SU-DHL-6 (cell line): ENCODE data around the gene EXOC3L1.
A peak's percentile ranks its signal among the peaks of the same experiment; 100 is the strongest.

Experiments
- H2AFZ ChIP-seq: fragments of 200-600 bp; sonication (generic); 2 replicates; pipeline ENCODE4 v1.6.1; 2014; ENCODE audit warnings: low read depth, mild to moderate bottlenecking, moderate library complexity, mixed read lengths, antibody characterized with exemption, low read length; ENCODE audit not compliant: severe bottlenecking
- H3F3A ChIP-seq: fragments of 200-600 bp; shearing (Covaris generic); 2 replicates; pipeline ENCODE4 v1.6.0; 2016; ENCODE audit warnings: antibody characterized with exemption, mild to moderate bottlenecking; ENCODE audit not compliant: insufficient read depth
- H3K27ac ChIP-seq: fragments of 200-600 bp; sonication (generic); 2 replicates; pipeline ENCODE4 v1.5.1; 2016; ENCODE audit warnings: low read depth, mild to moderate bottlenecking, low read length, moderate library complexity, mixed read lengths
- H3K27me3 ChIP-seq: fragments of 200-600 bp; sonication (generic), shearing (Covaris generic); 2 replicates; pipeline ENCODE4 v1.6.0; 2014; ENCODE audit warnings: mild to moderate bottlenecking, low read length
- H3K36me3 ChIP-seq: fragments of 200-600 bp; sonication (generic); 2 replicates; pipeline ENCODE4 v1.6.1; 2014; ENCODE audit warnings: mild to moderate bottlenecking, low read length, mixed read lengths
- H3K4me2 ChIP-seq: fragments of 300-600, 200-600 bp; shearing (Covaris generic), sonication (generic); 2 replicates; pipeline ENCODE4 v1.6.0; 2014; ENCODE audit warnings: low read length, low read depth, mild to moderate bottlenecking; ENCODE audit not compliant: poor library complexity, severe bottlenecking
- H3K4me3 ChIP-seq: fragments of 200-600 bp; sonication (generic); 2 replicates; pipeline ENCODE4 v1.5.1; 2014; ENCODE audit warnings: antibody characterized with exemption, low read length, mild to moderate bottlenecking, mixed read lengths; ENCODE audit not compliant: insufficient read depth, poor library complexity, severe bottlenecking
- H3K79me2 ChIP-seq: fragments of 200-600 bp; sonication (generic); 2 replicates; pipeline ENCODE4 v1.6.1; 2014; ENCODE audit warnings: mild to moderate bottlenecking, low read length, moderate library complexity; ENCODE audit not compliant: insufficient read depth
- H3K9ac ChIP-seq: fragments of 200-600 bp; sonication (generic); 2 replicates; pipeline ENCODE4 v1.7.0; 2014; ENCODE audit warnings: mild to moderate bottlenecking, low read length
- H3K9me2 ChIP-seq: fragments of 200-600 bp; sonication (generic); replicated peaks from 2 replicates; pipeline ENCODE4 v1.6.1; 2014; ENCODE audit warnings: low read length; ENCODE audit not compliant: insufficient read depth
- H3K9me3 ChIP-seq: fragments of 200-600 bp; sonication (generic); 2 replicates; pipeline ENCODE4 v1.6.1; 2014; ENCODE audit warnings: low read length, mixed read lengths; ENCODE audit not compliant: insufficient read depth
- H4K20me1 ChIP-seq: fragments of 200-600 bp; sonication (generic); 2 replicates; pipeline ENCODE4 v1.6.1; 2014; ENCODE audit warnings: low read depth, mild to moderate bottlenecking, antibody characterized with exemption, low read length, moderate library complexity, mixed read lengths
- EZH2phosphoT487 ChIP-seq: fragments of 200-600 bp; sonication (generic), shearing (Covaris generic); conservative IDR thresholded peaks from 2 replicates; pipeline ENCODE4 v1.6.1; 2018; ENCODE audit warnings: mild to moderate bottlenecking, antibody characterized with exemption, low read length, moderate library complexity, mixed read lengths
- TF ChIP-seq, protein P1 (sequence below): fragments of 200-600 bp; sonication (generic); IDR thresholded peaks from one replicate; pipeline ENCODE4 v1.5.1; 2017; ENCODE audit warnings: antibody characterized with exemption, mild to moderate bottlenecking, low read length, moderate library complexity; ENCODE audit not compliant: insufficient read depth, poor library complexity, severe bottlenecking

The EXOC3L1 gene

GRCh38 chr16:67199011-67199807 lies 9.3 kb upstream of the EXOC3L1 start, which contains the start of gene ELMO3:
Gene ELMO3, plus strand, starts transcription at chr16:67199131. Its CDS starts 196 bp downstream, at chr16:67199327.
- no peak within 1 kb of the TSS for H3K9ac ChIP-seq
- peaks cover 2% of the 10 kb centered on the region; the same call in 1 of the 2 replicates for H3K79me2 ChIP-seq
- H2AFZ ChIP-seq: no peak within 1 kb of the TSS
- H4K20me1 ChIP-seq: no peaks in the 10 kb centered on the region
- H3F3A ChIP-seq: no peaks in the 10 kb centered on the region
- H3K27ac ChIP-seq: no peak within 1 kb of the TSS
- H3K4me2 ChIP-seq: no peak within 1 kb of the TSS
- H3K9me2 ChIP-seq: no peaks in the 10 kb centered on the region
- TF ChIP-seq EZH2phosphoT487: no peak
- TF ChIP-seq, protein P1, sequence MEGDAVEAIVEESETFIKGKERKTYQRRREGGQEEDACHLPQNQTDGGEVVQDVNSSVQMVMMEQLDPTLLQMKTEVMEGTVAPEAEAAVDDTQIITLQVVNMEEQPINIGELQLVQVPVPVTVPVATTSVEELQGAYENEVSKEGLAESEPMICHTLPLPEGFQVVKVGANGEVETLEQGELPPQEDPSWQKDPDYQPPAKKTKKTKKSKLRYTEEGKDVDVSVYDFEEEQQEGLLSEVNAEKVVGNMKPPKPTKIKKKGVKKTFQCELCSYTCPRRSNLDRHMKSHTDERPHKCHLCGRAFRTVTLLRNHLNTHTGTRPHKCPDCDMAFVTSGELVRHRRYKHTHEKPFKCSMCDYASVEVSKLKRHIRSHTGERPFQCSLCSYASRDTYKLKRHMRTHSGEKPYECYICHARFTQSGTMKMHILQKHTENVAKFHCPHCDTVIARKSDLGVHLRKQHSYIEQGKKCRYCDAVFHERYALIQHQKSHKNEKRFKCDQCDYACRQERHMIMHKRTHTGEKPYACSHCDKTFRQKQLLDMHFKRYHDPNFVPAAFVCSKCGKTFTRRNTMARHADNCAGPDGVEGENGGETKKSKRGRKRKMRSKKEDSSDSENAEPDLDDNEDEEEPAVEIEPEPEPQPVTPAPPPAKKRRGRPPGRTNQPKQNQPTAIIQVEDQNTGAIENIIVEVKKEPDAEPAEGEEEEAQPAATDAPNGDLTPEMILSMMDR: no peak
- no peaks in the 10 kb centered on the region for H3K27me3 ChIP-seq
- H3K9me3 ChIP-seq: no peaks in the 10 kb centered on the region
- H3K36me3 ChIP-seq: no peaks in the 10 kb centered on the region
- no peak within 1 kb of the TSS for H3K4me3 ChIP-seq

- Histone ChIP-seq H3K9me3 (no peaks in the 10 kb centered on the region), H3K79me2 (peaks cover 11% of the 10 kb centered on the region), H3K27me3 (no peaks in the 10 kb centered on the region), H3K4me2 (no peak overlapping the region), H3K27ac (no peak overlapping the region), H2AFZ (no peak overlapping the region), H4K20me1 (no peaks in the 10 kb centered on the region), H3K9ac (no peak overlapping the region), H3F3A (no peaks in the 10 kb centered on the region), H3K4me3 (no peak overlapping the region), H3K36me3 (no peaks in the 10 kb centered on the region), H3K9me2 (no peaks in the 10 kb centered on the region)
- TF ChIP-seq, protein P1: peak; percentile 71
- no peak for TF ChIP-seq EZH2phosphoT487
Observed at GRCh38 chr16:67198238-67198734, 8.3 kb upstream of the EXOC3L1 start.

DNA sequence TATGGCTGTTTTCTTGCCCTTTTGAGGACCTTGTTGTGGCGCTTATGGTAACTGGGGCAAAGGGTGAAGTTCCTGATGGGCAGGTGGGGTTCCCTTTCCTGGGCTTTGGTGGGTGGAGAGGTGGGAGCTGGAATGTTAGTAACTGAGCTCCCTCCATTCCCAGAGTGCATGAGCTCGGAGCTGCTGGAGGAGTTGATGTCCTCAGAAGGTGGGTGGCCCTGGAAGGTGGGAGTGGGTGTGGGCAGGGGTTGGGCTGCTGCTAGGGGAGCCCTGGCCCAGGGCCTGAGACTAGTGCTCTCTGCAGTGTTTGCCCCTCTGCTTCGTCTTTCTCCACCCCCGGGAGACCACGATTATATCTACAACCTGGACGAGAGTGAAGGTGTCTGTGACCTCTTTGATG lies 7.8 kb upstream of the EXOC3L1 start:
- no peak overlapping the region for H3K27ac ChIP-seq
- no peaks in the 10 kb centered on the region for H4K20me1 ChIP-seq
- H3K36me3 ChIP-seq: no peaks in the 10 kb centered on the region
- H2AFZ ChIP-seq: no peak overlapping the region
- no peak overlapping the region for H3K4me3 ChIP-seq
- H3K79me2 ChIP-seq: peaks cover 17% of the 10 kb centered on the region
- H3K9me2 ChIP-seq: no peaks in the 10 kb centered on the region
- no peak overlapping the region for H3K9ac ChIP-seq
- H3K27me3 ChIP-seq: no peaks in the 10 kb centered on the region
- H3K4me2 ChIP-seq: no peak overlapping the region
- no peaks in the 10 kb centered on the region for H3K9me3 ChIP-seq
- TF ChIP-seq, protein P1: no peak
- no peak for TF ChIP-seq EZH2phosphoT487
- no peaks in the 10 kb centered on the region for H3F3A ChIP-seq
